SK-N-SH treated with all-trans-retinoic acid at 6 μM for 48 hours (cell line): ENCODE results near the gene PIGBOS1.
"Not testable (repeated sequence)": the region's sequence is repeated elsewhere in the genome, so short reads cannot be mapped to it uniquely, and the experiment has no call there.

Source experiments
- ATAC-seq: fragments of 200-7000 bp; cut with Tn5 transposase; 3 replicates; pipeline ENCODE4 v1.9.1; 2020; ENCODE audit warnings: mild to moderate bottlenecking, moderate library complexity
- ARNTL ChIP-seq: fragments of 450-650 bp; formaldehyde crosslinking; IDR thresholded peaks from 2 replicates; pipeline ENCODE4 v1.5.0; 2020; ENCODE audit warnings: low read depth, mild to moderate bottlenecking, moderate library complexity, borderline replicate concordance
- BACH2 ChIP-seq: fragments of 250-450 bp; sonication (Bioruptor Pico); IDR thresholded peaks from 2 replicates; pipeline ENCODE4 v1.9.0; 2021; ENCODE audit warnings: mild to moderate bottlenecking, borderline replicate concordance
- CSDC2 ChIP-seq: fragments of 250-450 bp; sonication (Bioruptor Pico); IDR thresholded peaks from 2 replicates; pipeline ENCODE4 v1.5.0; 2020; ENCODE audit warnings: mild to moderate bottlenecking, moderate library complexity
- ESRRG ChIP-seq: fragments of 250-450 bp; sonication (Bioruptor Pico); IDR thresholded peaks from 2 replicates; pipeline ENCODE4 v1.6.1; 2021; ENCODE audit warnings: mild to moderate bottlenecking
- GLIS3 ChIP-seq: fragments of 250-450 bp; sonication (Bioruptor Pico); IDR thresholded peaks from 2 replicates; pipeline ENCODE4 v1.5.0; 2020; ENCODE audit warnings: mild to moderate bottlenecking, moderate library complexity
- ISL1 ChIP-seq: fragments of 250-450 bp; sonication (Bioruptor Pico); IDR thresholded peaks from 2 replicates; pipeline ENCODE4 v2.1.2; 2022; ENCODE audit warnings: mild to moderate bottlenecking, moderate library complexity
- PATZ1 ChIP-seq: fragments of 250-450 bp; sonication (Bioruptor Pico); IDR thresholded peaks from 2 replicates; pipeline ENCODE4 v1.8.0; 2020; ENCODE audit warnings: mild to moderate bottlenecking, moderate library complexity, borderline replicate concordance
- POU6F1 ChIP-seq: fragments of 250-450 bp; sonication (Bioruptor Pico); IDR thresholded peaks from 2 replicates; pipeline ENCODE4 v1.8.0; 2021; ENCODE audit warnings: low read depth, mild to moderate bottlenecking, moderate library complexity, borderline replicate concordance
- PPARA ChIP-seq: fragments of 250-450 bp; sonication (Bioruptor Pico); IDR thresholded peaks from 2 replicates; pipeline ENCODE4 v1.5.0; 2020; ENCODE audit warnings: mild to moderate bottlenecking, borderline replicate concordance
- RARB ChIP-seq: fragments of 250-450 bp; sonication (Bioruptor Pico); IDR thresholded peaks from 2 replicates; pipeline ENCODE4 v1.8.0; 2021; ENCODE audit warnings: mild to moderate bottlenecking, moderate library complexity
- SNAI2 ChIP-seq: fragments of 250-450 bp; sonication (Bioruptor Pico); IDR thresholded peaks from 2 replicates; pipeline ENCODE4 v1.5.0; 2020; ENCODE audit warnings: mild to moderate bottlenecking, moderate library complexity
- TCF4 ChIP-seq: fragments of 250-450 bp; sonication (Bioruptor Pico); IDR thresholded peaks from 2 replicates; pipeline ENCODE4 v1.8.0; 2021; ENCODE audit warnings: mild to moderate bottlenecking, moderate library complexity, borderline replicate concordance
- TOX ChIP-seq: fragments of 250-450 bp; sonication (Bioruptor Pico); IDR thresholded peaks from 2 replicates; pipeline ENCODE4 v1.8.0; 2021; ENCODE audit warnings: mild to moderate bottlenecking, moderate library complexity, borderline replicate concordance
- ZC3H10 ChIP-seq: fragments of 250-450 bp; sonication (Bioruptor Pico); IDR thresholded peaks from 2 replicates; pipeline ENCODE4 v1.5.1; 2021; ENCODE audit warnings: mild to moderate bottlenecking, moderate library complexity
- ZFP3 ChIP-seq: fragments of 250-450 bp; sonication (Bioruptor Pico); IDR thresholded peaks from 2 replicates; pipeline ENCODE4 v1.5.0; 2020; ENCODE audit warnings: mild to moderate bottlenecking, moderate library complexity
- ZFP30 ChIP-seq: fragments of 450-650 bp; formaldehyde crosslinking; IDR thresholded peaks from 2 replicates; pipeline ENCODE4 v1.5.0; 2022; ENCODE audit warnings: mild to moderate bottlenecking, moderate library complexity
- ZNF70 ChIP-seq: fragments of 450-650 bp; formaldehyde crosslinking; IDR thresholded peaks from 2 replicates; pipeline ENCODE4 v1.5.0; 2020; ENCODE audit warnings: mild to moderate bottlenecking, moderate library complexity
- ZNF8 ChIP-seq: fragments of 450-650 bp; formaldehyde crosslinking; IDR thresholded peaks from 2 replicates; pipeline ENCODE4 v1.5.0; 2020; ENCODE audit warnings: mild to moderate bottlenecking, moderate library complexity
- TF ChIP-seq, protein P1 (sequence below): fragments of 250-450 bp; sonication (Bioruptor Pico); IDR thresholded peaks from 2 replicates; pipeline ENCODE4 v1.5.1; 2020; ENCODE audit warnings: low read depth, mild to moderate bottlenecking, moderate library complexity
- TF ChIP-seq, protein P2 (sequence below): fragments of 250-450 bp; sonication (Bioruptor Pico); IDR thresholded peaks from 2 replicates; pipeline ENCODE4 v1.5.0; 2020; ENCODE audit warnings: mild to moderate bottlenecking, moderate library complexity
- TF ChIP-seq, protein P3 (sequence below): fragments of 250-450 bp; sonication (Bioruptor Pico); IDR thresholded peaks from 2 replicates; pipeline ENCODE4 v1.5.1; 2021; ENCODE audit warnings: mild to moderate bottlenecking, moderate library complexity

PIGBOS1 gene

GRCh38 chr15:55289011-55289745 is 29.7 kb downstream of the PIGBOS1 start:
- ATAC-seq, result peak; percentile 46
- TF ChIP-seq, protein P1, sequence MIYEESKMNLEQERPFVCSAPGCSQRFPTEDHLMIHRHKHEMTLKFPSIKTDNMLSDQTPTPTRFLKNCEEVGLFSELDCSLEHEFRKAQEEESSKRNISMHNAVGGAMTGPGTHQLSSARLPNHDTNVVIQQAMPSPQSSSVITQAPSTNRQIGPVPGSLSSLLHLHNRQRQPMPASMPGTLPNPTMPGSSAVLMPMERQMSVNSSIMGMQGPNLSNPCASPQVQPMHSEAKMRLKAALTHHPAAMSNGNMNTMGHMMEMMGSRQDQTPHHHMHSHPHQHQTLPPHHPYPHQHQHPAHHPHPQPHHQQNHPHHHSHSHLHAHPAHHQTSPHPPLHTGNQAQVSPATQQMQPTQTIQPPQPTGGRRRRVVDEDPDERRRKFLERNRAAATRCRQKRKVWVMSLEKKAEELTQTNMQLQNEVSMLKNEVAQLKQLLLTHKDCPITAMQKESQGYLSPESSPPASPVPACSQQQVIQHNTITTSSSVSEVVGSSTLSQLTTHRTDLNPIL (CRISPR knock-in tag), result no peak
- TF ChIP-seq CSDC2, result no peak

GRCh38 chr15:55288006-55288717 is 30.8 kb downstream of the PIGBOS1 start:
- ATAC-seq, result no peak
- TF ChIP-seq BACH2 (CRISPR knock-in tag) (no peak), PPARA (CRISPR knock-in tag) (no peak), CSDC2 (no peak), TCF4 (CRISPR knock-in tag) (no peak), PATZ1 (CRISPR knock-in tag) (no peak), ISL1 (CRISPR knock-in tag) (no peak), ESRRG (no peak)

DNA sequence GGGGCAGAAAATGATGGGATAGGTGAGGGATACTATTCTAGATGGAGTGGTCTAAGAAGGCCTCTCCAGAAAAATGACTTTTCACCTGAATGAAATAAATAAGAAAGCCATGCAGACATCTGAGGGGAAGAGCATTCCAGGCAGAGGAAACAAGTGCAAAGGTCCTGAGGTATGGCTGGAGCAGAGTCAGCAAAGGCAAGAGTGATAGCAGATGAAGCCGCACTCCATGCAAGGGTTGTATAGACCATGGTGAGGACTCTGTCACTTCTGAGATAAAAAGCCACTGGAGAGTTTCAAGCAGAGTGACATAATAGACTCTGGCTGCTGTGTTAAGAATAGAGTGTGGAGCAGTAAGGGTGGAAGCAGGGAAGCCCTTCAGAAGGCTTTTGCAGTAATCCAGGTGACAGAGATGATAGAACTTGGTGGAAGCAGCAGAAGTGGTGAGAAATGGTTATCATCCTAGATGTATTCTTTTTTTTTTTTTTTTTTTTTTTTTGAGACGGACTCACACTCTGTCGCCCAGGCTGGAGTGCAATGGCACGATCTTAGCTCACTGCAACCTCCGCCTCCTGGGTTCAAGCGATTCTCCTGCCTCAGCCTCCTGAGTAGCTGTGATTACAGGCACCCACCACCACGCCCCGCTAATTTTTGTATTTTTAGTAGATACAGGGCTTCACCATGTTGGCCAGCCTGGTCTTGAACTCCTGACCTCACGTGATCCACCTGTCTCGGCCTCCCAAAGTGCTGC is 32.3 kb downstream of the PIGBOS1 start:
- not testable (repeated sequence) for ATAC-seq

DNA sequence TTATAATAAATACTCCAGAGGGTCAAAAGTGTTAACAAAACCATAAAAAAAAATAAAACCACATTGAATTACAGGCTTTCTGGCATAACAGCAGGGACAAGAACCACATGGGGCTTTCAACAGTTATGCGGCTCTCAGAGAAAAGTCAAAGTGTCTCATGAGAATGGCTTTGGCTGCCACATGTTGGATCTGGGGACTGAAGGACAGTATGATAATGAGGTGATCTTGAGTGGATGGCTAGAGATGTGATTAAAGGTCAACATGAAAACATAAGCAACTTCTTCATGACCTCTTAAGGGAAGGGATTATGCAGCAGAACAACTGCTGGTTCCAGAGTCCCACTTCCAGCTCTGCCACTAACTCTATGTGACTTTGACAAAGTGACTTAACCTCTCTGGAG is 34.5 kb downstream of the PIGBOS1 start:
- TF ChIP-seq ZFP3 (CRISPR knock-in tag) (no peak), PPARA (CRISPR knock-in tag) (no peak), ESRRG (no peak), SNAI2 (no peak), ZNF70 (CRISPR knock-in tag) (no peak), ZC3H10 (CRISPR knock-in tag) (no peak), CSDC2 (no peak), ZNF8 (CRISPR knock-in tag) (no peak), GLIS3 (CRISPR knock-in tag) (no peak), ZFP30 (no peak), POU6F1 (CRISPR knock-in tag) (no peak), ARNTL (no peak), ISL1 (CRISPR knock-in tag) (no peak), RARB (no peak), PATZ1 (CRISPR knock-in tag) (no peak), TCF4 (CRISPR knock-in tag) (no peak), TOX (no peak)
- TF ChIP-seq, protein P1 (CRISPR knock-in tag), result no peak
- TF ChIP-seq, protein P2, sequence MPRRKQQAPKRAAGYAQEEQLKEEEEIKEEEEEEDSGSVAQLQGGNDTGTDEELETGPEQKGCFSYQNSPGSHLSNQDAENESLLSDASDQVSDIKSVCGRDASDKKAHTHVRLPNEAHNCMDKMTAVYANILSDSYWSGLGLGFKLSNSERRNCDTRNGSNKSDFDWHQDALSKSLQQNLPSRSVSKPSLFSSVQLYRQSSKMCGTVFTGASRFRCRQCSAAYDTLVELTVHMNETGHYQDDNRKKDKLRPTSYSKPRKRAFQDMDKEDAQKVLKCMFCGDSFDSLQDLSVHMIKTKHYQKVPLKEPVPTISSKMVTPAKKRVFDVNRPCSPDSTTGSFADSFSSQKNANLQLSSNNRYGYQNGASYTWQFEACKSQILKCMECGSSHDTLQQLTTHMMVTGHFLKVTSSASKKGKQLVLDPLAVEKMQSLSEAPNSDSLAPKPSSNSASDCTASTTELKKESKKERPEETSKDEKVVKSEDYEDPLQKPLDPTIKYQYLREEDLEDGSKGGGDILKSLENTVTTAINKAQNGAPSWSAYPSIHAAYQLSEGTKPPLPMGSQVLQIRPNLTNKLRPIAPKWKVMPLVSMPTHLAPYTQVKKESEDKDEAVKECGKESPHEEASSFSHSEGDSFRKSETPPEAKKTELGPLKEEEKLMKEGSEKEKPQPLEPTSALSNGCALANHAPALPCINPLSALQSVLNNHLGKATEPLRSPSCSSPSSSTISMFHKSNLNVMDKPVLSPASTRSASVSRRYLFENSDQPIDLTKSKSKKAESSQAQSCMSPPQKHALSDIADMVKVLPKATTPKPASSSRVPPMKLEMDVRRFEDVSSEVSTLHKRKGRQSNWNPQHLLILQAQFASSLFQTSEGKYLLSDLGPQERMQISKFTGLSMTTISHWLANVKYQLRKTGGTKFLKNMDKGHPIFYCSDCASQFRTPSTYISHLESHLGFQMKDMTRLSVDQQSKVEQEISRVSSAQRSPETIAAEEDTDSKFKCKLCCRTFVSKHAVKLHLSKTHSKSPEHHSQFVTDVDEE (CRISPR knock-in tag), result no peak
- TF ChIP-seq, protein P3, sequence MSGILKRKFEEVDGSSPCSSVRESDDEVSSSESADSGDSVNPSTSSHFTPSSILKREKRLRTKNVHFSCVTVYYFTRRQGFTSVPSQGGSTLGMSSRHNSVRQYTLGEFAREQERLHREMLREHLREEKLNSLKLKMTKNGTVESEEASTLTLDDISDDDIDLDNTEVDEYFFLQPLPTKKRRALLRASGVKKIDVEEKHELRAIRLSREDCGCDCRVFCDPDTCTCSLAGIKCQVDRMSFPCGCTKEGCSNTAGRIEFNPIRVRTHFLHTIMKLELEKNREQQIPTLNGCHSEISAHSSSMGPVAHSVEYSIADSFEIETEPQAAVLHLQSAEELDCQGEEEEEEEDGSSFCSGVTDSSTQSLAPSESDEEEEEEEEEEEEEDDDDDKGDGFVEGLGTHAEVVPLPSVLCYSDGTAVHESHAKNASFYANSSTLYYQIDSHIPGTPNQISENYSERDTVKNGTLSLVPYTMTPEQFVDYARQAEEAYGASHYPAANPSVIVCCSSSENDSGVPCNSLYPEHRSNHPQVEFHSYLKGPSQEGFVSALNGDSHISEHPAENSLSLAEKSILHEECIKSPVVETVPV, result no peak
- no peak for ATAC-seq
